H1 (cell line): ENCODE results near the gene SCN1B. TPM values are rescaled to one million over a fixed set of nuclear protein-coding genes. Genes with fewer than 3 reads are reported as not detected.
A peak's percentile ranks its signal among the peaks of the same experiment; 100 is the strongest.

Source experiments
- CTCF ChIA-PET: fragments of 300-600 bp; sonication (Branson Sonifier 250); formaldehyde crosslinking; loops from one replicate; lab custom pipeline; 2021; ENCODE audit not compliant: partially characterized antibody; lab: Charles Lee
- POLR2A ChIA-PET: fragments of 300-600 bp; sonication (Branson Sonifier 250); formaldehyde crosslinking; loops from one replicate; lab custom pipeline; 2021; ENCODE audit warnings: inconsistent platforms; ENCODE audit not compliant: partially characterized antibody; lab: Charles Lee
- DNase-seq, 2 experiments: peaks; one replicate each; pipeline versions ENCODE4 v3.0.0 to v3.0.0-alpha.2; 2010 to 2022; ENCODE audit warnings: low spot score in 2 of 2, low read depth in 1 of 2, mixed read lengths in 1 of 2
- FAIRE-seq: peaks from 2 replicates; lab custom pipeline; 2011; peaks lifted over from hg19 to GRCh38; lab: Jason Lieb, UNC
- H2AFZ ChIP-seq: 2 replicates; pipeline ENCODE4 v1.8.1; 2012; ENCODE audit warnings: low read length, inconsistent platforms
- H2AK5ac ChIP-seq: 2 replicates; pipeline ENCODE4 v1.6.1; 2013; ENCODE audit warnings: low read depth, low read length
- H2BK120ac ChIP-seq: replicated peaks from 2 replicates; pipeline ENCODE3; 2013; ENCODE audit warnings: low read depth, low read length, inconsistent platforms
- H2BK12ac ChIP-seq: 2 replicates; pipeline ENCODE4 v1.6.1; 2013; ENCODE audit warnings: low read depth, low read length
- H2BK15ac ChIP-seq: 2 replicates; pipeline ENCODE4 v1.6.1; 2013; ENCODE audit warnings: low read length
- H2BK20ac ChIP-seq: 2 replicates; pipeline ENCODE4 v1.6.1; 2013; ENCODE audit warnings: low read length
- H2BK5ac ChIP-seq: 2 replicates; pipeline ENCODE4 v1.6.1; 2013; ENCODE audit warnings: low read depth, low read length
- H3K14ac ChIP-seq: 2 replicates; pipeline ENCODE4 v1.6.1; 2013; ENCODE audit warnings: inconsistent platforms; ENCODE audit not compliant: insufficient read length
- H3K18ac ChIP-seq: 2 replicates; pipeline ENCODE4 v1.6.1; 2013; ENCODE audit warnings: low read length; ENCODE audit errors: extremely low read depth
- H3K23ac ChIP-seq: 2 replicates; pipeline ENCODE4 v1.6.1; 2013; ENCODE audit warnings: inconsistent platforms; ENCODE audit not compliant: insufficient read length
- H3K23me2 ChIP-seq: 2 replicates; pipeline ENCODE4 v1.6.1; 2013; ENCODE audit warnings: low read depth, low read length
- H3K27ac ChIP-seq: 2 replicates; pipeline ENCODE4 v1.6.1; 2011; ENCODE audit warnings: low read depth, low read length, inconsistent platforms
- H3K27me3 ChIP-seq, 4 experiments: replicated peaks in 1 of 4; 1 replicate in 1 of 4; 2 replicates in 3 of 4; pipeline versions ENCODE4 v1.6.1 to v1.8.1; 2011 to 2013; ENCODE audit warnings: low read length in 3 of 4, mild to moderate bottlenecking in 3 of 4, inconsistent platforms in 2 of 4, mixed read lengths in 2 of 4, moderate library complexity in 1 of 4; ENCODE audit not compliant: control insufficient read depth in 3 of 4, insufficient read depth in 3 of 4; ENCODE audit errors: extremely low read depth in 1 of 4
- H3K36me3 ChIP-seq, 4 experiments: 2 replicates each; pipeline versions ENCODE4 v1.6.1 to v1.8.1; 2011 to 2013; ENCODE audit warnings: mild to moderate bottlenecking in 4 of 4, low read length in 3 of 4, moderate library complexity in 2 of 4, control low read depth in 1 of 4, inconsistent platforms in 1 of 4; ENCODE audit not compliant: insufficient read depth in 4 of 4, control insufficient read depth in 2 of 4
- H3K4ac ChIP-seq: replicated peaks from 2 replicates; pipeline ENCODE3; 2013; ENCODE audit warnings: low read length, low read depth, mixed read lengths, inconsistent platforms; ENCODE audit not compliant: insufficient read length
- H3K4me1 ChIP-seq, 4 experiments: replicated peaks in 1 of 4; 1 replicate in 1 of 4; 2 replicates in 3 of 4; pipeline versions ENCODE4 v1.6.1 to v1.8.1; 2011 to 2013; ENCODE audit warnings: low read length in 3 of 4, inconsistent platforms in 2 of 4, mixed read lengths in 1 of 4; ENCODE audit not compliant: insufficient read depth in 4 of 4, control insufficient read depth in 3 of 4
- H3K4me2 ChIP-seq, 2 experiments: 2 replicates each; pipeline versions ENCODE4 v1.6.1 to v1.8.1; 2011 to 2013; ENCODE audit warnings: low read depth in 2 of 2, low read length in 2 of 2, control low read depth in 1 of 2, inconsistent platforms in 1 of 2, mild to moderate bottlenecking in 1 of 2; ENCODE audit not compliant: insufficient read depth in 1 of 2
- H3K4me3 ChIP-seq, 4 experiments: fragments of 200-600, 300-600 bp in 1 of 4; sonication (generic), shearing (Covaris generic), sonication (Bioruptor Twin) in 1 of 4; 2 replicates each; pipeline versions ENCODE4 v1.5.1 to v1.8.1; 2011 to 2016; ENCODE audit warnings: low read length in 4 of 4, low read depth in 3 of 4, control low read depth in 2 of 4, inconsistent platforms in 2 of 4, mild to moderate bottlenecking in 2 of 4, mixed read lengths in 1 of 4, moderate library complexity in 1 of 4; ENCODE audit not compliant: insufficient read depth in 2 of 4; ENCODE audit errors: extremely low read depth in 1 of 4
- H3K56ac ChIP-seq: replicated peaks from 2 replicates; pipeline ENCODE3; 2013; ENCODE audit warnings: low read depth, mild to moderate bottlenecking, mixed read lengths, low read length, inconsistent platforms; ENCODE audit not compliant: insufficient read length
- H3K79me1 ChIP-seq: 2 replicates; pipeline ENCODE4 v1.6.1; 2013; ENCODE audit warnings: low read depth, low read length, control low read depth
- H3K79me2 ChIP-seq, 2 experiments: 2 replicates each; pipeline versions ENCODE4 v1.6.1 to v1.8.1; 2012 to 2013; ENCODE audit warnings: low read length in 2 of 2, mild to moderate bottlenecking in 2 of 2, inconsistent platforms in 1 of 2; ENCODE audit not compliant: insufficient read depth in 2 of 2, control insufficient read depth in 1 of 2
- H3K9ac ChIP-seq, 4 experiments: replicated peaks in 1 of 4; 1 replicate in 1 of 4; 2 replicates in 3 of 4; pipeline versions ENCODE4 v1.6.1 to v1.8.1; 2011 to 2013; ENCODE audit warnings: low read depth in 3 of 4, low read length in 3 of 4, control low read depth in 2 of 4, mild to moderate bottlenecking in 2 of 4, moderate library complexity in 2 of 4, inconsistent platforms in 1 of 4; ENCODE audit errors: extremely low read depth in 1 of 4
- H3K9me3 ChIP-seq, 2 experiments: 2 replicates each; pipeline versions ENCODE4 v1.6.1 to v1.8.1; 2012 to 2013; ENCODE audit warnings: mild to moderate bottlenecking in 2 of 2, moderate library complexity in 2 of 2, control low read depth in 1 of 2, inconsistent platforms in 1 of 2, low read depth in 1 of 2, low read length in 1 of 2, mixed read lengths in 1 of 2; ENCODE audit not compliant: insufficient read depth in 2 of 2
- H4K20me1 ChIP-seq, 2 experiments: replicated peaks in 1 of 2; 2 replicates each; pipeline versions ENCODE3 to v1.8.1; 2011 to 2013; ENCODE audit warnings: inconsistent platforms in 2 of 2, low read length in 2 of 2, mild to moderate bottlenecking in 1 of 2; ENCODE audit not compliant: insufficient read depth in 2 of 2, control insufficient read depth in 1 of 2
- H4K5ac ChIP-seq: 2 replicates; pipeline ENCODE4 v1.6.1; 2013; ENCODE audit warnings: low read length, low read depth, mixed read lengths, inconsistent platforms; ENCODE audit not compliant: insufficient read length
- H4K8ac ChIP-seq: 2 replicates; pipeline ENCODE4 v1.8.0; 2013; ENCODE audit warnings: mild to moderate bottlenecking, moderate library complexity, low read length, inconsistent platforms; ENCODE audit not compliant: insufficient read depth; ENCODE audit errors: extremely low read depth
- H4K91ac ChIP-seq: replicated peaks from 2 replicates; pipeline ENCODE3; 2013; ENCODE audit warnings: low read length, mixed read lengths, inconsistent platforms; ENCODE audit not compliant: insufficient read length
- BRCA1 ChIP-seq: IDR thresholded peaks from 2 replicates; pipeline ENCODE4 v1.6.1; 2012; ENCODE audit warnings: low read depth, low read length, improper control_type of control experiment
- CTCF ChIP-seq, 3 experiments: IDR thresholded peaks; 1 replicate in 2 of 3; 2 replicates in 1 of 3; pipeline versions ENCODE4 v1.5.1 to v1.6.1; 2011; ENCODE audit warnings: low read length in 3 of 3, mild to moderate bottlenecking in 3 of 3, inconsistent platforms in 2 of 3, low read depth in 1 of 3, moderate library complexity in 1 of 3; ENCODE audit not compliant: insufficient read depth in 1 of 3; ENCODE audit errors: control extremely low read depth in 1 of 3
- GTF2F1 ChIP-seq: IDR thresholded peaks from 2 replicates; pipeline ENCODE4 v1.6.1; 2012; ENCODE audit warnings: low read depth, low read length, improper control_type of control experiment, borderline replicate concordance
- JUND ChIP-seq: IDR thresholded peaks from 2 replicates; pipeline ENCODE4 v1.6.1; 2011; ENCODE audit warnings: mild to moderate bottlenecking, improper control_type of control experiment, low read length
- KDM1A ChIP-seq: fragments of 200-600, 300-600 bp; sonication (generic); IDR thresholded peaks from 2 replicates; pipeline ENCODE4 v1.7.1; 2016; ENCODE audit warnings: mild to moderate bottlenecking, low read length, borderline replicate concordance
- RAD21 ChIP-seq, 2 experiments: IDR thresholded peaks in 1 of 2; conservative IDR thresholded peaks in 1 of 2; 2 replicates each; pipeline ENCODE4 v1.6.1; 2011; ENCODE audit warnings: low read depth in 2 of 2, low read length in 2 of 2, improper control_type of control experiment in 1 of 2, inconsistent platforms in 1 of 2, mild to moderate bottlenecking in 1 of 2, moderate library complexity in 1 of 2
- RXRA ChIP-seq: IDR thresholded peaks from 2 replicates; pipeline ENCODE4 v1.6.1; 2011; ENCODE audit warnings: low read depth, mild to moderate bottlenecking, low read length, moderate library complexity; ENCODE audit not compliant: insufficient read depth
- SP4 ChIP-seq: IDR thresholded peaks from 2 replicates; pipeline ENCODE4 v1.6.1; 2012; ENCODE audit warnings: low read length, inconsistent platforms
- WGBS, 2 experiments: shearing (Covaris generic) in 1 of 2; methylation state at CpG; one replicate each; pipeline versions ENCODE4 v1.1.6 to v1.1.7; 2013 to 2015; ENCODE audit warnings: low lambda C conversion rate in 2 of 2, mixed read lengths in 2 of 2, inconsistent platforms in 1 of 2, low coverage in 1 of 2, missing lambda C conversion rate in 1 of 2; ENCODE audit not compliant: insufficient replicate concordance in 2 of 2, insufficient coverage in 1 of 2, insufficient read length in 1 of 2; ENCODE audit errors: extremely low coverage in 1 of 2, missing lambda C conversion rate in 1 of 2; 5-methylcytosine and 5-hydroxymethylcytosine counted together
- polyA plus RNA-seq, 7 experiments: library from polyadenylated mRNA; depleted of rRNA in 3 of 7; stranded (reverse) in 5 of 7; unstranded in 2 of 7; fragments of >200 nt in 5 of 7; fragments of 200-250 nt in 2 of 7; gene quantifications; 1 replicate in 5 of 7; 2 replicates in 1 of 7; 4 replicates in 1 of 7; pipeline versions ENCODE4 v1.2.1 to v1.2.3, GENCODE V29; 2011 to 2013; ENCODE audit warnings: missing spikeins in 2 of 7, mixed read lengths in 2 of 7
- total RNA-seq: library from RNA; stranded (reverse); fragmentation: NEBNext Ultra II Directional; extraction: Animal tissue kit (Norgen Biotek cat#: 25700); gene quantifications from 2 replicates; pipeline ENCODE4 v1.2.1, GENCODE V29; 2021

Gene SCN1B
- total and polyA plus RNA-seq, 2 of the 8 experiments (the other 6 are each of a cell fraction or from before 2014, with no cell fraction given), result 3.1 to 3.5 TPM

- H3K23me2 ChIP-seq, result peaks cover 7% of the 10 kb centered on the region; the same call in 1 of the 2 replicates
- H3K79me1 ChIP-seq, result no peaks in the 10 kb centered on the region
- no peak overlapping the region for H3K9ac ChIP-seq
- 0 out of 2 replicates have a peak overlapping the region, but pooled peaks have one; percentile 41 for H2BK12ac ChIP-seq
- H2BK120ac ChIP-seq, result no peak overlapping the region
- no peak overlapping the region for H3K4me3 ChIP-seq
- peak in 1 of 2 experiments; percentile 95 for DNase-seq
- no peak overlapping the region for H2AFZ ChIP-seq
- H3K23ac ChIP-seq, result no peak overlapping the region
- no peak overlapping the region for H3K56ac ChIP-seq
- no peaks in the 10 kb centered on the region for H3K27me3 ChIP-seq
- no peak overlapping the region for H3K14ac ChIP-seq
- POLR2A ChIA-PET, result interaction anchor here (0.8 to 2.5 kb wide), 7 partner anchors 10 to 108 kb away, joined by 3 to 18 read pairs (median 4); no protein-coding TSS in a partner anchor
- no peak overlapping the region for H2BK5ac ChIP-seq
- H2BK20ac ChIP-seq, result 0 out of 2 replicates have a peak overlapping the region, but pooled peaks have one; percentile 7
- no peak overlapping the region for H3K18ac ChIP-seq
- H3K36me3 ChIP-seq, result no peaks in the 10 kb centered on the region; a peak in 1 of 8 replicates
- H3K4me1 ChIP-seq, result peaks cover 5 to 37% (median 23%) of the 10 kb centered on the region in 4 experiments
- CTCF ChIA-PET, result interaction anchor here (0.6 to 6.4 kb wide), 46 partner anchors 9 to 309 kb away, joined by 3 to 105 read pairs (median 4); partner anchors contain the start of genes FXYD1, FXYD3 and LGI4
- no peak overlapping the region for H4K91ac ChIP-seq
- H3K4ac ChIP-seq, result no peak overlapping the region
- H3K79me2 ChIP-seq, result peaks cover 0 to 12% of the 10 kb centered on the region in 2 experiments; a peak in 1 of 4 replicates
- H4K8ac ChIP-seq, result no peak overlapping the region
- H3K4me2 ChIP-seq, result peak overlapping the region in 1 of 2 experiments; percentile 8; a peak in 1 of 4 replicates
- H3K27ac ChIP-seq, result no peak overlapping the region
- peak; percentile 50 for FAIRE-seq
- whole genome bisulfite sequencing, 2 experiments, result 64% methylated on average over 9 of the region's 9 CpGs; no CpG with 5 or more reads in 1 of the 2 experiments
- H4K20me1 ChIP-seq, result peaks cover 2 to 5% of the 10 kb centered on the region in 2 experiments
- no peak overlapping the region for H2AK5ac ChIP-seq
- no peaks in the 10 kb centered on the region for H3K9me3 ChIP-seq
- H4K5ac ChIP-seq, result no peak overlapping the region
- H2BK15ac ChIP-seq, result no peak overlapping the region; the same call in 1 of the 2 replicates
- 0 out of 2 replicates have a peak, but pooled peaks have one; percentile 21 for TF ChIP-seq JUND
- peak; percentile 66 to 72 for TF ChIP-seq RAD21 (IDR thresholded peaks at IDR 0.05 in 1 of 2, conservative IDR thresholded peaks at IDR 0.05 in 1 of 2; ENCODE audit: low read depth in 2 of 2, low read length in 2 of 2)
- TF ChIP-seq CTCF (IDR thresholded peaks at IDR 0.05; ENCODE audit: control extremely low read depth in 1 of 3, insufficient read depth in 1 of 3, low read depth in 1 of 3, low read length in 3 of 3), result peak; percentile 78 to 99 (median 84)
- TF ChIP-seq SP4, result no peak
- no peak for TF ChIP-seq RXRA
- no peak for TF ChIP-seq GTF2F1
- TF ChIP-seq BRCA1, result no peak
- TF ChIP-seq KDM1A, result peak; percentile 99
These were observed 14.2 kb downstream of the SCN1B start for GRCh38 chr19:35044317-35045117.
